ENCODE data around the gene MACROD2.

Gene MACROD2

GRCh38 chr20:15837563-15837962 is 1842.2 kb downstream of the MACROD2 start:
- DNase-seq (ENCODE audit: low read depth, low spot score), result no peak
- TF ChIP-seq, protein P1, sequence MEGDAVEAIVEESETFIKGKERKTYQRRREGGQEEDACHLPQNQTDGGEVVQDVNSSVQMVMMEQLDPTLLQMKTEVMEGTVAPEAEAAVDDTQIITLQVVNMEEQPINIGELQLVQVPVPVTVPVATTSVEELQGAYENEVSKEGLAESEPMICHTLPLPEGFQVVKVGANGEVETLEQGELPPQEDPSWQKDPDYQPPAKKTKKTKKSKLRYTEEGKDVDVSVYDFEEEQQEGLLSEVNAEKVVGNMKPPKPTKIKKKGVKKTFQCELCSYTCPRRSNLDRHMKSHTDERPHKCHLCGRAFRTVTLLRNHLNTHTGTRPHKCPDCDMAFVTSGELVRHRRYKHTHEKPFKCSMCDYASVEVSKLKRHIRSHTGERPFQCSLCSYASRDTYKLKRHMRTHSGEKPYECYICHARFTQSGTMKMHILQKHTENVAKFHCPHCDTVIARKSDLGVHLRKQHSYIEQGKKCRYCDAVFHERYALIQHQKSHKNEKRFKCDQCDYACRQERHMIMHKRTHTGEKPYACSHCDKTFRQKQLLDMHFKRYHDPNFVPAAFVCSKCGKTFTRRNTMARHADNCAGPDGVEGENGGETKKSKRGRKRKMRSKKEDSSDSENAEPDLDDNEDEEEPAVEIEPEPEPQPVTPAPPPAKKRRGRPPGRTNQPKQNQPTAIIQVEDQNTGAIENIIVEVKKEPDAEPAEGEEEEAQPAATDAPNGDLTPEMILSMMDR (IDR thresholded peaks at IDR 0.05; ENCODE audit: insufficient read depth, low read length, missing control alignments), result no peak
- ChIA-PET POLR2A (no interaction called here), CTCF (interaction anchor here (0.9 kb wide), 1 partner anchor 638 kb away, joined by 3 read pairs; no protein-coding TSS in a partner anchor)
- H3K4me3 ChIP-seq (ENCODE audit: low read depth, low read length), result no peak overlapping the region

DNA sequence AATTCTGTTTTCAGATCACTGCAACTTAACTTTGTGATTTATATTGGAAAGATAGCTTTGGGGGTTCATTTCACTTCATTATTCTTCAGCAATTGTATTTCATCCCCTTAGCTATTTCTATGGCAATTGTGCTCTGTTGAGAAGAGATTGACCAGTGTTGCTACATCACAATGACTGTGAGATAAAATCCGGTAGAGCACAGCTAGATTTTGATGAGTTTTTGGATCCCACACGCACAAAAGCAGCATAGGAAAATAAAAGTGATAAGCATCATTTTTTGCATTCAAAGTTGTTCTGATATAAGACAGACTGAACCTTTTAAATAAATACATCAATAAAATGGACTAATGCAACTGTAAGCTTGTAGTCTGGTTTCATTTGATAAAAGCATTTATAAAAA is 1843.2 kb downstream of the MACROD2 start:
- CTCF ChIA-PET, result no interaction called here
- no peak overlapping the region for H3K4me3 ChIP-seq (ENCODE audit: low read depth, low read length)
- POLR2A ChIA-PET, result no interaction called here
- TF ChIP-seq, protein P1 (IDR thresholded peaks at IDR 0.05; ENCODE audit: insufficient read depth, low read length, missing control alignments), result no peak
- DNase-seq (ENCODE audit: low read depth, low spot score), result no peak

DNA sequence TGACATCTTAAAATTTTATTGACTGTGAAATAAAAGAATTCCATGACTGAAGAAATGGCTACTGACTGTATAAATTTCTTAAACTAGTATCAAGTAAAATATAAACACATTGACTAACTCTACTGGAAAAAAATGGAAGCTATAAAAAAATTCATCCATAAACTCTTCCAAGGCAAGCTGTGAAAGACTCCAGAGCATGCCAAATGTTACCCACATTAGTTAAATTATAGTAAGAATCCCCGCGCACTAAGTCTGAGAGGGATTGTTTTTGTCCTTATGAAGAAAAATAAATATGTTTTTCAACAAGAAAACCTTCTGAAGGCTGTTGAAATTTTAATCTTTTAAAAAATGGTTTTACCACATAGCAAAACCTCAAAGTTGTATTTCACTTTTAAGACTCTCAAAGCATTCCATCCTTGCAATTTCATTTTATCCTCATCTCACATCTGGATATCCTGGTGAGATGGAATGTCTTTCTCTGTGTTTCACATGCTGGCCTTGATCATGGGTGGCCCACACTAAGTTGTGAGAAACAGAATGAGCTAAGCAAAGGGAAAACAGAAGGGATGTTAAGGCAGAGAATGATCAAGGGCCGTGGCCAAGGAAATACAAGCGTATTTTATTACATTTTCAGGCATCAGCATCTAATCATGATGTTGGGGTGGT is 1845.5 kb downstream of the MACROD2 start:
- no peak overlapping the region for H3K4me3 ChIP-seq (ENCODE audit: low read depth, low read length)
- TF ChIP-seq, protein P1 (IDR thresholded peaks at IDR 0.05; ENCODE audit: insufficient read depth, low read length, missing control alignments), result no peak
- CTCF ChIA-PET, result no interaction called here
- POLR2A ChIA-PET, result no interaction called here
- DNase-seq (ENCODE audit: low read depth, low spot score), result no peak

- DNase-seq (ENCODE audit: low read depth, low spot score), result no peak
- POLR2A ChIA-PET, result no interaction called here
- TF ChIP-seq, protein P1 (IDR thresholded peaks at IDR 0.05; ENCODE audit: insufficient read depth, low read length, missing control alignments), result no peak
- CTCF ChIA-PET, result no interaction called here
- no peak overlapping the region for H3K4me3 ChIP-seq (ENCODE audit: low read depth, low read length)
Observed at GRCh38 chr20:15842872-15843271, 1847.6 kb downstream of the MACROD2 start.

- no peak overlapping the region for H3K4me3 ChIP-seq (ENCODE audit: low read depth, low read length)
- CTCF ChIA-PET, result no interaction called here
- DNase-seq (ENCODE audit: low read depth, low spot score), result no peak
- POLR2A ChIA-PET, result no interaction called here
- TF ChIP-seq, protein P1 (IDR thresholded peaks at IDR 0.05; ENCODE audit: insufficient read depth, low read length, missing control alignments), result no peak
Observed at GRCh38 chr20:15843777-15844176, 1848.5 kb downstream of the MACROD2 start.

- no peak overlapping the region for H3K4me3 ChIP-seq (ENCODE audit: low read depth, low read length)
- TF ChIP-seq, protein P1 (IDR thresholded peaks at IDR 0.05; ENCODE audit: insufficient read depth, low read length, missing control alignments), result no peak
- no peak for DNase-seq (ENCODE audit: low read depth, low spot score)
- POLR2A ChIA-PET, result no interaction called here
- CTCF ChIA-PET, result no interaction called here
Observed at GRCh38 chr20:15847196-15847784, 1852.0 kb downstream of the MACROD2 start.
